ENCODE measurements around the gene PKMYT1.

GRCh38 chr16:2969545-2970521, 10.4 kb downstream of the PKMYT1 start:
- peak; percentile 72 for TF ChIP-seq CTCF (IDR thresholded peaks at IDR 0.05; ENCODE audit: borderline replicate concordance, extremely low read depth, low read length, poor library complexity, severe bottlenecking)
- TF ChIP-seq EZH2 (IDR thresholded peaks at IDR 0.05; ENCODE audit: borderline replicate concordance, low read depth, low read length, severe bottlenecking), result no peak

Data from DND-41 (cell line).